CD4-positive, alpha-beta T cell treated with Interleukin-10 for 1 hour (primary cell): ENCODE measurements around the gene RHBDF1.

ENCODE experiments used
- DNase-seq: peaks from one replicate; pipeline ENCODE4 v3.0.0-alpha.2; 2020

The RHBDF1 gene

GRCh38 chr16:71540-72401 lies 660 bp downstream of the RHBDF1 start:
- DNase-seq, result no peak

DNA sequence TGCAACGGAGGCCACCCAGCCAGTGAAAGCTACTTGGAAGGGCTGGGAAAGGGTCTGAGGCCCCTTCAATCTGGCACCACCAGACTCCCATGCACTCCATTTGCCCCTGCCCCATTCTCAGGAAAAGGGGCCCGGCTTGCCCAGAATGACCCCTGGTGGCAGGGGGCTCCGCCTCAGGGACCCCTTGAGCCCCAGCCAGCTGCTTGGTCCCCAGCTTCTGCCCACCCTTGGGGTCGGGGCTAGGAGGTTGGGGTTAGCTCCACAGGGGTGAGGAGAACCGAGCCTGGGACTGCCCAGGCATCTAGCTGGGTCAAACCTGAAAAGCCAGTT lies 1.3 kb downstream of the RHBDF1 start:
- DNase-seq, result no peak

- DNase-seq, result no peak
These were observed 3.2 kb downstream of the RHBDF1 start for GRCh38 chr16:69181-69580.

DNA sequence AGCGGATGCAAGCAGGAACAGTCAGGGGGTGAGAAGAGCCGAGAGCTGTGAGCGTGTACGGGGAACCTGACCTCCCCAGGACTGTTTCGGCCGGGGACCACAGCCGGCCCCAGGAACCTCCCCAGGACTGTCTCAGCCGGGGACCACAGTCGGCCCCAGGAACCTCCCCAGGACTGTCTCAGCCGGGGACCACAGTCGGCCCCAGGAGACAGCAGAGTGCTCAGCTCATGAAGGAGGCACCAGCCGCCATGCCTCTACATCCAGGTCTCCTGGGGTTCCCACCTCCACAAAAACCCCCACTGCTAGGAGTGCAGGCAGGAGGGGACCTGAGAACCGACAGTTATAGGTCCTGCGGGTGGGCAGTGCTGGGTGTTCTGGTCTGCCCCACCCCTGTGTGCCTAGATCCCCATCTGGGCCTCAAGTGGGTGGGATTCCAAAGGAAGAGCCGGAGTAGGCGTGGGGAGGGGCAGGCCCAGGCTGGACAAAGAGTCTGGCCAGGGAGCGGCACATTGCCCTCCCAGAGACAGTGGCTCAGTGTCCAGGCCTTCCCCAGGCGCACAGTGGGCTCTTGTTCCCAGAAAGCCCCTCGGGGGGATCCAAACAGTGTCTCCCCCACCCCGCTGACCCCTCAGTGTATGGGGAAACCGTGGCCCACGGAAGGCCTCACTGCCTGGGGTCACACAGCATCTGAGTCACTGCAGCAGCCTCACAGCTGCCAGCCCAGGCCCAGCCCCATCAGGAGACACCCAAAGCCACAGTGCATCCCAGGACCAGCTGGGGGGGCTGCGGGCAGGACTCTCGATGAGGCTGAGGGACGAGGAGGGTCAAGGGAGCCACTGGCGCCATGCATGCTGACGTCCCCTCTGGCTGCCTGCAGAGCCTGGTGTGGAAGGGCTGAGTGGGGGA lies 4.3 kb downstream of the RHBDF1 start:
- DNase-seq, result no peak

GRCh38 chr16:67183-67791 lies 5.1 kb downstream of the RHBDF1 start:
- no peak for DNase-seq

GRCh38 chr16:66309-67182 lies 5.9 kb downstream of the RHBDF1 start:
- no peak for DNase-seq

GRCh38 chr16:65745-66144 lies 6.7 kb downstream of the RHBDF1 start:
- DNase-seq, result peak; percentile 84

DNA sequence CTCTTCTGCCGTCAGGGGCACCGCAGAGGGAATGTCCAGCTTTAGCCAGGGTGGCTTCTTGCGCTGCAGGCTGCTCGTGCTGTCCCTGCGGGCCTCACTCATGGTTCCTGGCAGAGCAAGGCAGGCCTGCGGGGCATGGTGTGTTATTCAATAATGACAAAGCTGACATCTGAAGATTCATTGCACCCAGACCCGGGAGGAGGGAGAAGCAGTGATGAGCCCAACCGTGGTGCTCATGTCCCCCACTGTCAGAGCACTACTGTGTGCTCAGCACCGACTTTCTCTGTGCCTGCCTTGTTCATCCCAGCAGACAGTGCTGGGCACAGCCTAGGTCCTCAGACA lies 7.5 kb downstream of the RHBDF1 start:
- DNase-seq, result no peak

GRCh38 chr16:63998-64913 lies 8.2 kb downstream of the RHBDF1 start:
- no peak for DNase-seq

DNA sequence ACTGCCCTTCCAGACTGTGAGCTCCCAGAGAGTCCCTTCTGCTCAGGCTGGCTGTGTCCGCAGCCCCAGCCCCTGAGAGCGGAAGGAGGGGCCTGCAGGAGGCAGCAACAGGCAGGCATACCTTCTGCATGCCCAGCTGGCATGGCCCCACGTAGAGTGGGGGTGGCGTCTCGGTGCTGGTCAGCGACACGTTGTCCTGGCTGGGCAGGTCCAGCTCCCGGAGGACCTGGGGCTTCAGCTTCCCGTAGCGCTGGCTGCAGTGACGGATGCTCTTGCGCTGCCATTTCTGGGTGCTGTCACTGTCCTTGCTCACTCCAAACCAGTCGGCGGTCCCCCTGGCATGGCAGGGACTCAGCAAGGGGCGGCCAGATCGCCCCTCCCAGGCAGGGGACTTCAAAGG lies 9.0 kb downstream of the RHBDF1 start:
- no peak for DNase-seq

DNA sequence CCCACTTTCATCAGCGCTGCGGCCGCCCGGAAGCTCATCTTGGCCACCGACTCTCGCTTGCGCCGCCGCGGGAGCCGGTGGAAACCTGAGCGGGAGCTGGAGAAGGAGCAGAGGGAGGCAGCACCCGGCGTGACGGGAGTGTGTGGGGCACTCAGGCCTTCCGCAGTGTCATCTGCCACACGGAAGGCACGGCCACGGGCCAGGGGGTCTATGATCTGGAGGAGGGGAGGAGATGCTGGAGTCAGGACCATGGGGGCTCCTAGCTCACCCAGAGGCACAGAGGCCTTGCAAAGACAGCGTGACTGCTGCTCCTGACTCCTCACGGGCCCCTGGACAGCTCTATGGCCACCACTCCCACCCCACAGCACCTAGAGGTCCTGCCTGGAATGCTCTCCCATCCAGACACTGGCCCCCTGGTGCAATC lies 9.5 kb downstream of the RHBDF1 start:
- DNase-seq, result no peak

GRCh38 chr16:62283-62967 lies 10.0 kb downstream of the RHBDF1 start:
- DNase-seq, result no peak

DNA sequence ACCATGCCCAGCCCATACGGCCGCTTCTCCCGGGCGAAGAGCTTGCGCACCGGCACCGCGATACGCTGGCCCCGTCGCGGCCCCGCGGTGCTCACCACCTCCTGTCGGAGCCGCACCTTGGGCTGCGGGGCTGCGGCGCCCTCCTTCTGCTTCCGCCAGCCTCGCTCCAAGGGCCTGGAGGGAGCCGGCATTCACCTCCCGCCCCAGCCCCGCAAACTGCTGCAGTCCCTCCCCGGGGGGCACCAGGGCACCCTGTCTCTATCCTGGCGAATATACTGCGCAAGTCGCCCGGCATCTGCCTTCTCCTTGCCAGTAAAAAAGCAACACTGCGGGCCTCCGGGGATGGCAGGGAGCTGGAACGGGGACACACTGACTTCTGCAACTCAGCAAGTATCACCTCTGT lies 10.6 kb downstream of the RHBDF1 start:
- no peak for DNase-seq

DNA sequence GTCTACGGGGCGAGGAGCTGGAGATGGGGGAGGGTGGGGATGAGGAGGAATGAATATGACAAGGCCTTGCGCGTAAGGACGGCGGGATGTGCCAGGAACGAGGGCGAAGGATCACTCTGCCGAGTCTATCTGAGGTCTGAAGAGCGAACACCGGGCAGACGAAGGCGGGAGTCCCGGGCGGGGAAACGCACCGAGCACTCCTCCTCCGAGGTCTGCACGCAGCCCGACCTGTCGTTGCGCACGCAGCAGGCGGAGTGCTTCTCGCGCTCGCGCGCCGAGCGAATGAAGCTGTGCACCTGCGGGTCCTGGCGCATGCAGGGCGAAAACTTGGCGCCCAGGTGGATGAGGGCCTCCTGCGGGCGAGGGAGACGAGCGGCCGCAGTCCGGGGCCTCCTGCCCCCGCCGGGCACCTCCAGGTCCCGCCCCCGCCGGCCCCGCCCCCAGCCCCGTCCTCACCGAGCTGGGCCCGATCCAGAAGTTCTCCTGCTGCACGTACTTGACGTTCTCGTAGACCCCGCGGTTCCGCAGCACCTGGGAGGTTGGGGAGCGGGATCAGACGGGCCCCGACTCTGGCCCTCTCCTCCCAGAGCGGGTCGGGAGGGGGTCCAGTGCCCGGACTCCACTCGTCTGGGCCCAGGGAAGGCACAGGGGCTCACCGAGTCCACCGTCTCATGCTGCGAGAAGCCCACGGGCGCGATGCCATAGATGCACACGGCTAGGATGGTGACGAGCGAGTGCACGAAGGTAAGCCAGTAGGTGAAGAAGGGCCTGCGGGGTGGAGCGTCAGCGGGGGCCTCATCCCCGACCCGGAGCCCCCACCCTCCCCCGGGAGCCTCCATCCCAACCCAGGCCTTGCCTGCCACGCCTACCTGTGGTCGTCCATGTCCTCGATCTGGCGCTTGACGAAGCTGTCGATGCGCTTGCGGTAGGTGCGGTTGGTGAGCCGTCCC lies 11.2 kb downstream of the RHBDF1 start:
- DNase-seq, result no peak

- no peak for DNase-seq
These were observed 12.3 kb downstream of the RHBDF1 start for GRCh38 chr16:60166-60565.

DNA sequence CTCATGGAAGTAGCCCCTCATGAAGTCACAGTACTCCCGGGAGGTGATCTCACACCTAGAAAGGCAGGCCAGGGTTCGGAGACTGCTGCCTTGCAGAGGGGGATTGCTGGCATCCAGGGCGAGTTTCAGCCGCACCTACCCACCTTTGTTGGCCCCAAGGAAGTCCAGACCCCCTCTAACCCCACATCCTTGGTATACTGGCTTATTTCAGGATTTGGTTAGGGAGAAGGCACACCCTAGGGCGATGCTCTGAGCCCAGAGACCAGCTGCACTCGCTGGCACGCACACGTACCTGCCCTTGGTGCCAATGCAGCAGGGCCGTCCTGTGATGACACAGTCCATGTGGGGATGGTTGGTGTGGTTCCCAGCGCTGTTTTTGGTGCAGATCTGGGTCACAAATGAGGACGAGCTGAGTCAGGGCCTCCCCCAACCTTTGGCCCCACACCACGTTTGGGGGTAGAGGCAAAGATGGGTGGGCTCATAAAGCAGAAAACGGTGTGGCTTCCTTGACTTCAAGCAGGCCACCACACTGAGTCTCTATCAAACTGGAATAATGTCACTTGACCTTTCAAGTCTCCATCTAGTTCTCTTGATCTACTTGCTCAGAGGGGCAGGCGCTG lies 12.9 kb downstream of the RHBDF1 start:
- no peak for DNase-seq

GRCh38 chr16:58491-59439 lies 13.7 kb downstream of the RHBDF1 start:
- DNase-seq, result no peak

DNA sequence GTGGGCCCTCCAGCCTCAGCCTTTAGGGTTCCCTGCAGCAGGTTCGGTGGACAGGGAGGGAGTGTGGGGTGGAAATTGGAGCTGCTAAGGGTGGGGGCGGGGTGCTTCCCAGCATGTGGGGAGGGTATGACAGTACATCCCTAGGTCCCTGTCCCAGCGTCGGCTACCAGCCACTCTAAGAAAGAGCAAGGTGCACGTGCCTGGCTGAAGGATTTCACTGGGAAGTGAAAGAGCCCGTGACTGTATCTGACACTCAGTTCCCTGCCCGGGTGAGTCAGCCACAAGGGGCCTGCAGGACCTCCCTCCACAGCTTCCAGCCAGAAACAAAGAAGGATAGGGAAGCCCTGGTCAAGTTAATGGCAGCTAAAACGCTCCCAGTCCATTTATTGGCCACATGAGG lies 14.7 kb downstream of the RHBDF1 start:
- no peak for DNase-seq
